H9 (cell line): ENCODE data around the gene PREX1. TPM values are rescaled to one million over a fixed set of nuclear protein-coding genes. Genes with fewer than 3 reads are reported as not detected.

Experiments used
- DNase-seq: peaks from one replicate; pipeline ENCODE4 v3.0.0-alpha.2; 2017
- H2AFZ ChIP-seq: one replicate; pipeline ENCODE4 v1.6.1; 2013; ENCODE audit warnings: mild to moderate bottlenecking, low read length, control low read depth, moderate library complexity
- H2AK5ac ChIP-seq: 2 replicates; pipeline ENCODE4 v1.6.1; 2013; ENCODE audit warnings: low read length, control low read depth, mixed read lengths; ENCODE audit not compliant: insufficient read length
- H2BK120ac ChIP-seq: one replicate; pipeline ENCODE4 v1.6.1; 2013; ENCODE audit warnings: low read depth, mild to moderate bottlenecking, low read length, control low read depth, inconsistent platforms; ENCODE audit not compliant: poor library complexity, severe bottlenecking
- H2BK12ac ChIP-seq: 2 replicates; pipeline ENCODE4 v1.6.1; 2013; ENCODE audit warnings: low read length, control low read depth, mixed read lengths, low read depth; ENCODE audit not compliant: insufficient read length
- H2BK15ac ChIP-seq: 2 replicates; pipeline ENCODE4 v1.6.1; 2013; ENCODE audit warnings: low read depth, low read length, control low read depth
- H2BK20ac ChIP-seq: one replicate; pipeline ENCODE4 v1.6.1; 2013; ENCODE audit warnings: low read depth, mild to moderate bottlenecking, low read length, control low read depth, inconsistent platforms; ENCODE audit not compliant: poor library complexity, severe bottlenecking
- H2BK5ac ChIP-seq: 2 replicates; pipeline ENCODE4 v1.6.1; 2013; ENCODE audit warnings: low read length, control low read depth, mixed read lengths; ENCODE audit not compliant: insufficient read length
- H3K14ac ChIP-seq: 2 replicates; pipeline ENCODE4 v1.6.1; 2013; ENCODE audit warnings: low read length, control low read depth; ENCODE audit not compliant: insufficient read depth
- H3K18ac ChIP-seq: 2 replicates; pipeline ENCODE4 v1.6.1; 2013; ENCODE audit warnings: low read depth, mild to moderate bottlenecking, mixed read lengths, low read length, control low read depth; ENCODE audit not compliant: insufficient read length
- H3K23ac ChIP-seq: 2 replicates; pipeline ENCODE4 v1.6.1; 2013; ENCODE audit warnings: low read length, control low read depth, mixed read lengths, low read depth; ENCODE audit not compliant: insufficient read length
- H3K23me2 ChIP-seq: 2 replicates; pipeline ENCODE4 v1.6.1; 2013; ENCODE audit warnings: low read depth, mild to moderate bottlenecking, mixed read lengths, low read length, control low read depth; ENCODE audit not compliant: insufficient read length, poor library complexity, severe bottlenecking
- H3K27ac ChIP-seq: 2 replicates; pipeline ENCODE4 v1.5.1; 2013; ENCODE audit warnings: low read length, control low read depth, mixed read lengths, low read depth; ENCODE audit not compliant: insufficient read length
- H3K27me3 ChIP-seq: 2 replicates; pipeline ENCODE4 v1.6.1; 2013; ENCODE audit warnings: low read length, control low read depth, inconsistent platforms; ENCODE audit not compliant: insufficient read depth
- H3K4ac ChIP-seq: 2 replicates; pipeline ENCODE4 v1.6.1; 2013; ENCODE audit warnings: low read depth, mild to moderate bottlenecking, control low read depth, inconsistent platforms, low read length, moderate library complexity
- H3K4me1 ChIP-seq: 2 replicates; pipeline ENCODE4 v1.6.1; 2013; ENCODE audit warnings: low read length, control low read depth, inconsistent platforms; ENCODE audit not compliant: insufficient read depth
- H3K4me2 ChIP-seq: 2 replicates; pipeline ENCODE4 v1.6.1; 2013; ENCODE audit warnings: low read length, control low read depth, mixed read lengths; ENCODE audit not compliant: insufficient read length, insufficient read depth
- H3K56ac ChIP-seq: 2 replicates; pipeline ENCODE4 v1.6.1; 2013; ENCODE audit warnings: low read depth, mild to moderate bottlenecking, mixed read lengths, low read length, control low read depth; ENCODE audit not compliant: insufficient read length
- H3K79me1 ChIP-seq: 2 replicates; pipeline ENCODE4 v1.6.1; 2013; ENCODE audit warnings: low read depth, mild to moderate bottlenecking, moderate library complexity, low read length, control low read depth, inconsistent platforms; ENCODE audit not compliant: insufficient read depth, poor library complexity, severe bottlenecking
- H3K79me2 ChIP-seq: 2 replicates; pipeline ENCODE4 v1.6.1; 2013; ENCODE audit warnings: low read length, control low read depth, inconsistent platforms; ENCODE audit not compliant: insufficient read depth
- H3K9ac ChIP-seq: 2 replicates; pipeline ENCODE4 v1.6.1; 2013; ENCODE audit warnings: low read length, control low read depth, mixed read lengths; ENCODE audit not compliant: insufficient read length; ENCODE audit errors: extremely low read depth
- H3K9me3 ChIP-seq: one replicate; pipeline ENCODE4 v1.6.1; 2013; ENCODE audit warnings: low read depth, low read length, inconsistent platforms; ENCODE audit not compliant: control insufficient read depth
- H3T11ph ChIP-seq: one replicate; pipeline ENCODE4 v1.6.1; 2013; ENCODE audit warnings: mild to moderate bottlenecking, low read length, control low read depth, inconsistent platforms
- H4K20me1 ChIP-seq: one replicate; pipeline ENCODE4 v1.6.1; 2013; ENCODE audit not compliant: control insufficient read depth, insufficient read length, insufficient read depth
- H4K5ac ChIP-seq: 2 replicates; pipeline ENCODE4 v1.6.1; 2013; ENCODE audit warnings: low read depth, mild to moderate bottlenecking, mixed read lengths, low read length, control low read depth; ENCODE audit not compliant: insufficient read length
- H4K8ac ChIP-seq: replicated peaks from 2 replicates; pipeline ENCODE4 v1.6.1; 2013; ENCODE audit warnings: low read length, control low read depth, mixed read lengths, low read depth; ENCODE audit not compliant: insufficient read length
- H4K91ac ChIP-seq: 2 replicates; pipeline ENCODE4 v1.6.1; 2013; ENCODE audit warnings: low read depth, mild to moderate bottlenecking, moderate library complexity, mixed read lengths, low read length, control low read depth; ENCODE audit not compliant: insufficient read length
- H3K27ac Mint-ChIP-seq, 3 experiments: 2 replicates in 2 of 3; 3 replicates in 1 of 3; pipeline ENCODE4 v1.8.0; 2020 to 2021; ENCODE audit warnings: mixed read lengths in 3 of 3, mild to moderate bottlenecking in 1 of 3, moderate library complexity in 1 of 3
- H3K27me3 Mint-ChIP-seq: 2 replicates; pipeline ENCODE4 v1.8.0; 2021; ENCODE audit warnings: low read depth, mild to moderate bottlenecking, moderate library complexity, mixed read lengths
- H3K36me3 Mint-ChIP-seq, 3 experiments: 2 replicates in 2 of 3; 3 replicates in 1 of 3; pipeline ENCODE4 v1.8.0; 2020 to 2021; ENCODE audit warnings: low read depth in 3 of 3, mixed read lengths in 3 of 3; ENCODE audit not compliant: insufficient read depth in 1 of 3
- H3K4me1 Mint-ChIP-seq, 2 experiments: 2 replicates each; pipeline ENCODE4 v1.8.0; 2020; ENCODE audit warnings: mixed read lengths in 2 of 2
- H3K4me3 Mint-ChIP-seq, 2 experiments: 2 replicates in 1 of 2; 3 replicates in 1 of 2; pipeline ENCODE4 v1.8.0; 2020 to 2021; ENCODE audit warnings: mild to moderate bottlenecking in 2 of 2, mixed read lengths in 2 of 2, moderate library complexity in 1 of 2
- H3K9me3 Mint-ChIP-seq, 2 experiments: 2 replicates in 1 of 2; 3 replicates in 1 of 2; pipeline ENCODE4 v1.8.0; 2020; ENCODE audit warnings: mild to moderate bottlenecking in 2 of 2, mixed read lengths in 2 of 2, moderate library complexity in 1 of 2
- CTCF ChIP-seq: fragments of 200-600 bp; sonication (generic); conservative IDR thresholded peaks from 3 replicates; pipeline ENCODE4 v1.8.0; 2021; ENCODE audit warnings: antibody characterized with exemption, mild to moderate bottlenecking
- WGBS: extraction: QIAGEN DNeasy Blood & Tissue Kit; methylation state at CpG from one replicate; pipeline ENCODE4 v1.1.7; 2013; ENCODE audit warnings: missing lambda C conversion rate, low lambda C conversion rate, mixed read lengths; ENCODE audit not compliant: insufficient read length; ENCODE audit errors: extremely low coverage; 5-methylcytosine and 5-hydroxymethylcytosine counted together
- total RNA-seq: library from RNA; stranded (reverse); gene quantifications from 2 replicates; pipeline ENCODE4 v1.2.1, GENCODE V29; 2021

Gene PREX1
- total RNA-seq, 1 experiment from 2014 or later, result 6.6 TPM

- Histone ChIP-seq H2BK5ac (no peak overlapping the region), H3K23me2 (no peaks in the 10 kb centered on the region), H2AK5ac (no peak overlapping the region), H3K4me1 (no peaks in the 10 kb centered on the region; the same call in 1 of the 2 replicates), H3K9me3 (no peaks in the 10 kb centered on the region), H3K9ac (no peak overlapping the region), H2BK15ac (no peak overlapping the region), H3K56ac (no peak overlapping the region), H3K14ac (no peak overlapping the region), H2BK20ac (no peak overlapping the region), H2BK120ac (no peak overlapping the region), H3K4ac (no peak overlapping the region), H3K27ac (no peak overlapping the region), H3K79me1 (no peaks in the 10 kb centered on the region), H3K79me2 (no peaks in the 10 kb centered on the region), H3K27me3 (no peaks in the 10 kb centered on the region), H4K91ac (no peak overlapping the region), H4K8ac (no peak overlapping the region), H3K4me2 (no peak overlapping the region), H3T11ph (no peak overlapping the region), H4K5ac (no peak overlapping the region), H2AFZ (no peak overlapping the region), H3K18ac (no peak overlapping the region), H3K23ac (no peak overlapping the region), H4K20me1 (no peaks in the 10 kb centered on the region), H2BK12ac (no peak overlapping the region)
- Mint-ChIP-seq H3K27ac (no peak overlapping the region), H3K4me3 (no peak overlapping the region), H3K27me3 (no peaks in the 10 kb centered on the region; the same call in 1 of the 2 replicates), H3K36me3 (no peaks in the 10 kb centered on the region; a peak in 1 of 7 replicates), H3K4me1 (peaks cover 20 to 32% of the 10 kb centered on the region in 2 experiments), H3K9me3 (no peaks in the 10 kb centered on the region; a peak in 1 of 5 replicates)
- DNase-seq, result no peak
- TF ChIP-seq CTCF, result no peak
- WGBS, result no CpG with 5 or more reads among the region's 7 CpGs
These were observed 222.9 kb downstream of the PREX1 start for GRCh38 chr20:48604936-48605335.
